Small intestine (tissue), 7 donors: Measurements from ENCODE around the gene IFT80. TPM values are rescaled to one million over a fixed set of nuclear protein-coding genes. Genes with fewer than 3 reads are reported as not detected.

Experiments used
- DNase-seq, 2 donors: peaks; one replicate each; pipeline versions ENCODE4 v3.0.0 to v3.0.0-alpha.2; 2013
- FAIRE-seq: peaks from 2 replicates; lab custom pipeline; 2012; peaks lifted over from hg19 to GRCh38; lab: Jason Lieb, UNC
- H3K27ac ChIP-seq, 3 donors: one replicate each; pipeline ENCODE4 v1.5.1; 2013; ENCODE audit warnings: low read length in 2 of 3, mild to moderate bottlenecking in 2 of 3, control low read depth in 1 of 3, inconsistent platforms in 1 of 3, low read depth in 1 of 3, moderate library complexity in 1 of 3
- H3K27me3 ChIP-seq, 3 donors: one replicate each; pipeline ENCODE4 v1.6.1; 2013; ENCODE audit warnings: low read length in 3 of 3, inconsistent platforms in 1 of 3; ENCODE audit not compliant: control insufficient read depth in 3 of 3, insufficient read depth in 3 of 3
- H3K36me3 ChIP-seq, 3 donors: one replicate each; pipeline ENCODE4 v1.6.1; 2013; ENCODE audit warnings: low read length in 3 of 3, inconsistent platforms in 1 of 3, low read depth in 1 of 3, mild to moderate bottlenecking in 1 of 3, moderate library complexity in 1 of 3; ENCODE audit not compliant: control insufficient read depth in 3 of 3, insufficient read depth in 2 of 3
- H3K4me1 ChIP-seq, 3 donors: one replicate each; pipeline ENCODE4 v1.6.1; 2013; ENCODE audit warnings: low read length in 2 of 3, inconsistent platforms in 1 of 3, low read depth in 1 of 3, mild to moderate bottlenecking in 1 of 3, moderate library complexity in 1 of 3; ENCODE audit not compliant: control insufficient read depth in 3 of 3, insufficient read depth in 2 of 3
- H3K4me3 ChIP-seq, 3 donors: one replicate each; pipeline ENCODE4 v1.5.1; 2013; ENCODE audit warnings: low read length in 3 of 3, control low read depth in 1 of 3, inconsistent platforms in 1 of 3, low read depth in 1 of 3, mild to moderate bottlenecking in 1 of 3, moderate library complexity in 1 of 3
- H3K9me3 ChIP-seq, 2 donors: one replicate each; pipeline ENCODE4 v1.6.1; 2013; ENCODE audit warnings: low read depth in 1 of 2, low read length in 1 of 2; ENCODE audit not compliant: control insufficient read depth in 2 of 2, insufficient read depth in 1 of 2
- WGBS, 3 donors: extraction: QIAGEN DNeasy Blood & Tissue Kit; methylation state at CpG; one replicate each; pipeline ENCODE4 v1.1.7; 2013; 5-methylcytosine and 5-hydroxymethylcytosine counted together
- polyA plus RNA-seq, 4 donors: library from polyadenylated mRNA; stranded (reverse) in 3 of 4; unstranded in 1 of 4; fragments of 200-250 nt in 3 of 4; fragments of 120-200 nt in 1 of 4; gene quantifications; one replicate each; pipeline versions ENCODE4 v1.2.1 to v1.2.3, GENCODE V29; 2013
- donor health status: healthy with polysubstance abuse.
- donor health status: control.
- donor health status: control.
- donor health status: Bipolar disorder and iron deficiency.
- donor health status: healthy.

IFT80 gene
- polyA plus RNA-seq, 4 donors: 3.8 to 24.1 (median 6.3) TPM

DNA sequence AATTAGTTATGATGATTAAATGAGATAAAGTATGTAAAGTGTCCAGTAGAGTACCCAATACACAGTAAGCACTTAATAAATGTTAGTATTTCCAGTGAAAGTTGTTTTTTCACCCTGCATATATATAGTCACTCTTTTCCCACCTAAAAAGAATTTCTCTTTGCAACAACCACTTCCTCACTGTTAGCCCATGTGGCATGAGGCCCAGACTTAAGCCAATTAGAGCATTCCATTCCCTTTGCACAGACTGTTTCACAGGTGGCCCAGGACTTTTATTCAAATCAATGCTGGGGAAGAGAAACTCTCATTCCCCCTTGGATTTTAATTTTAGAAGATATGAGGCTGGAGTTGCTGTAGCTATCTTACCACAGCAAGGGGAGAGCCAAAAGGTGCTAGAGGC, 3.7 kb downstream of the IFT80 start:
- no peak for DNase-seq
- Histone ChIP-seq H3K4me3 (no peak overlapping the region), H3K27ac (no peak overlapping the region), H3K4me1 (peaks cover 0 to 2% (median 0%) of the 10 kb centered on the region in 3 donors), H3K27me3 (no peaks in the 10 kb centered on the region), H3K9me3 (no peaks in the 10 kb centered on the region), H3K36me3 (no peaks in the 10 kb centered on the region)
- FAIRE-seq: no peak

DNA sequence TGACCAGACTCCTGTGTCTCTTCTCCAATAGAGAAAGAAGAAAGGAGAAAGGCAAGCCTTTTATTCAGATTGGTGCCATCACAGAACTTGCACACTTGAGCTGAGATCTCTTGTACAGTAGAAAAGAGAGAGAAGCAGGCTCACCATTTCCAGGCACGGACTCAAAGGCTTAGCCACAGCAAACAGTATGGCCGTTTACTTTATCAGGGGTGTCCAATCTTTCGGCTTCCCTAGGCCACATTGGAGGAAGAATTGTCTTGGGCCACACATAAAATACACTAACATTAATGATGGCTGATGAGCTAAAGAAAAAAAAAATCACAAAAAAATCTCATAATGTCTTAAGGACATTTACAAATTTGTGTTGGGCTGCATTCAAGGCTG, 5.0 kb downstream of the IFT80 start:
- Histone ChIP-seq H3K9me3 (no peaks in the 10 kb centered on the region), H3K4me3 (no peak overlapping the region), H3K4me1 (peaks cover 0 to 2% (median 0%) of the 10 kb centered on the region in 3 donors), H3K27ac (no peak overlapping the region), H3K36me3 (no peaks in the 10 kb centered on the region), H3K27me3 (no peaks in the 10 kb centered on the region)
- 93 to 98% (median 96%) methylated on average over 3 of the region's 3 CpGs for WGBS, 3 donors
- FAIRE-seq: no peak
- no peak for DNase-seq

DNA sequence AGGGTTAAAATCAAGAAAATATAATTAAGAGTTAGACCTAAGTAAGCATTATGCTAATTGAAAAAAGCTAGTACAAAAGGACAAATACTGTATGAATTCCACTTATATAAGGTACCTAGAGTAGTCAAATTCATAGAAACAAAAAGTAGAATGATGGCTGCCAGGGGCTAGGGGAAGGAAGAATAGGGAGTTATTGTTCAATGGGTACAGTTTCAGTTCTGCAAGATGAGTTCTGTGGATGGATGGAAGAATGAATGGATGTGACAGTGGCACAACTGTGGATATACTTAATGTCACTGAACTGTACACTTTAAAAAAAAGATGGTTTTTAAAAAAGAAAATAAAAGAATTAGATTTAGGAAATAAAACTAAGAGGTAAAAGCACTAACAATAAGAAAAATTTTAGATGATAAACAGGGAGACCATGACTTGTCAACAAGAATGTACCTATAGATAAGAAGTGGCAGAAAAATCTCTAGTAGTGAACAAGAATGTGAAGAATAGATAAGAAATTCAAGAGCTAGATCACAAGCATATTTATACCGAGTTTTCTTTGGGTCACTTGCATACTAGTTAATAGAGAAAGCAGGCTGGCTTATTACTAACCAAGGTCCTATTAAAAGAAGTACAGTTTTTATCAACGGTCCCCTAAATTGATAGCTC, 5.5 kb downstream of the IFT80 start:
- WGBS, 3 donors: 78 to 88% (median 86%) methylated on average over 2 of the region's 2 CpGs
- Histone ChIP-seq H3K4me3 (no peak overlapping the region), H3K36me3 (no peaks in the 10 kb centered on the region), H3K27me3 (no peaks in the 10 kb centered on the region), H3K4me1 (peaks cover 0 to 2% (median 0%) of the 10 kb centered on the region in 3 donors), H3K9me3 (no peaks in the 10 kb centered on the region), H3K27ac (no peak overlapping the region)
- DNase-seq: no peak
- FAIRE-seq: no peak

DNA sequence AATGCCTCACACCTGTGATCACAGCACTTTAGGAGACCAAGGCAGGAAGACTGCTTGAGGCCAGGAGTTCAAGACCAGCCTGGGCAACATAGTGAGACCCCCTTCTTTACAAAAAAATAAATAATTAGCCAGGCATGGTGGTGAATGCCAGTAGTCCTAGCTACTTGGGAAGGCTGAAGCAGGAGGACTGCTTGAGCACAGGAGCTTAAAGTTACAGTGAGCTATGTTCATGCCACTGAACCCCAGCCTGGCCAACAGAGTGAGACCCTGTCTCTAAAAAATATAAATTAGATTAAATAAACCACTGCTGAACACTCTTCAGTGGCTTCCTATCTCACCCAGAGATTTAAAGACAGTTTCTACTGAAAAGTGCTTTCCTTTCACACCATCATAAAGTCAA, 6.2 kb downstream of the IFT80 start:
- FAIRE-seq: no peak
- H3K27ac ChIP-seq: no peak overlapping the region
- no peaks in the 10 kb centered on the region for H3K27me3 ChIP-seq
- DNase-seq: no peak
- H3K4me1 ChIP-seq: peaks cover 0 to 2% (median 0%) of the 10 kb centered on the region in 3 donors
- H3K36me3 ChIP-seq: no peaks in the 10 kb centered on the region
- no peak overlapping the region for H3K4me3 ChIP-seq
- no peaks in the 10 kb centered on the region for H3K9me3 ChIP-seq

DNA sequence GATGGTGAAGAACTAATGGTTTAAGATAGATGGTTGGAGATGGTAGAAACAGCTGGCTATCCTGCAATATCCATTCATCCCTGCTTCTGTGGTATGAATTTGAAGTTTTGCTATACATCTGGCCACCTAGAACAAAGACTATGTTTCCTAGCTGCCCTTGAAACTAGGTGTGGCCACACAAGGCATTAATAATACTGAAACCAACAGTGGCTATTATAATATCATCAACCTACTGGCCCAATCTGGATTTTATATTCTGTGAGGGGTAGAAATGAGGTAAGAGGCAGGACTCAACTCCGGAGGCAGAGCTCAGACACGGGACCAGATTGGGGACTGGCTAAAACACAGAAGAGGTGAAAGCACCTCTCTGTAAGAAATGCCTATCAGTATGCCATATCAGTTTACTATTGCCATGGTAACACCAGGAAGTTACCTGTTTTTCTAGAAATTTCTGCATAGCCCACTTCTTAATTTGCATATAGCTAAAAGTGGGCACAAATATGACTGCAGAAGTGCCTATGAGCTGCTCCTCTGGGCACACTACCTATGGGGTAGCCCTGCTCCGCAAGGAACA, 8.4 kb downstream of the IFT80 start:
- H3K9me3 ChIP-seq: no peaks in the 10 kb centered on the region
- H3K4me3 ChIP-seq: no peak overlapping the region
- peaks cover 0 to 2% (median 0%) of the 10 kb centered on the region in 3 donors for H3K4me1 ChIP-seq
- WGBS, 3 donors: 73 to 94% (median 86%) methylated on average over 3 of the region's 3 CpGs
- no peaks in the 10 kb centered on the region for H3K36me3 ChIP-seq
- DNase-seq (no peak), FAIRE-seq (no peak)
- H3K27ac ChIP-seq: no peak overlapping the region
- no peaks in the 10 kb centered on the region for H3K27me3 ChIP-seq

DNA sequence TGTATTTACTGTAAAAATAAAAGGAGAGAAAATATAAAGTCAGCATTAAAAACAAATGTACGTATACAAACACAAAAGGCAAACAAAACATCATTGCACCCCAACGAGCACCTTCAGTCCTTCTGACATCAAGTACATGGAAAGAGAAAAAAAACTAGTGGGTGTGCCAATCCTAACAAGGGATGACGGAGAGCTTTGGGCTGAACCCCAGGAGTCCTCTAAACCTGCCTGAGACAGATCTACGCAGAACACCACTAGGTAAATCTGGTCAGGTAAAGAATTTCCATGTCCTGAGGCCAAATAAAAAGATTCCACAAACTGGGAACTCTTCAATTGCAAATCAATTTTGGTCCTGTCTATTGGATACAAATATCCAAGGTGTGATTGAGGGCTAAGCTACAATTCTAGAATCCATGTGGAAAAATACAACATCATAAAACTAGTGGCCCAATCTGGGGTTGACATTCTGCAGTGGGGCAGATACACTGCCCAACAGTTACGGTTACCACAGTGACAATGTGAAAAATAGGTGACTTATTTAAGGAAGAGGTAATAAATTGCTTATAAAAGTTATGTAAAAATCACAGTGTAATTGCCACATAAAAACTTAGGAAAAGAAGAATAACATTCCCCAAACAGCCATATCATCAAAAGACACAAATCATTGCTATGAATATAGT, 14.2 kb downstream of the IFT80 start:
- 90 to 94% (median 92%) methylated on average over 5 of the region's 5 CpGs for WGBS, 3 donors
- Histone ChIP-seq H3K4me1 (no peaks in the 10 kb centered on the region), H3K27me3 (no peaks in the 10 kb centered on the region), H3K36me3 (peaks cover 0 to 3% (median 0%) of the 10 kb centered on the region in 3 donors), H3K27ac (no peak overlapping the region), H3K9me3 (no peaks in the 10 kb centered on the region), H3K4me3 (no peak overlapping the region)
- DNase-seq (no peak), FAIRE-seq (no peak)

DNA sequence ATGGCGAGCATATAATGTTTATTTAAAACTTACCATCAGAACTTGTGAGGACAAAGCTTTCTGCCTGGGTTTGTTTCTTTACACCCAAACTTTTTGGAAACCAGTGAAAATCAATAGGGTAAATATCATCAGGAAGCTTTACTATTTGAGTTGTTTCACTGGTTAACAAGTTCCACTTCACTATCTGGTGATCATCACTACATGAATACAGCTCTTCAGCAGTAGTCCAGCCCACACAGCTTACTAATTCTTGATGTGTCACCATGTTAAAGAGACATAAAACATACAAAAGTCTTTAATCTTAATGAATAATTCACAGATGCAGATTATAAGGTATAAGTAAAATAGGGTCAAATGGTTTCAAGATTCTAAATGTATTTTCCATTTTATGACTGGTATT, 17.6 kb downstream of the IFT80 start:
- Histone ChIP-seq H3K9me3 (no peaks in the 10 kb centered on the region), H3K27ac (no peak overlapping the region), H3K4me1 (no peaks in the 10 kb centered on the region), H3K27me3 (no peaks in the 10 kb centered on the region), H3K36me3 (peaks cover 0 to 5% (median 0%) of the 10 kb centered on the region in 3 donors), H3K4me3 (no peak overlapping the region)
- WGBS, 3 donors: 96 to 100% (median 97%) methylated on average over 1 of the region's 1 CpG
- FAIRE-seq (no peak), DNase-seq (no peak)

DNA sequence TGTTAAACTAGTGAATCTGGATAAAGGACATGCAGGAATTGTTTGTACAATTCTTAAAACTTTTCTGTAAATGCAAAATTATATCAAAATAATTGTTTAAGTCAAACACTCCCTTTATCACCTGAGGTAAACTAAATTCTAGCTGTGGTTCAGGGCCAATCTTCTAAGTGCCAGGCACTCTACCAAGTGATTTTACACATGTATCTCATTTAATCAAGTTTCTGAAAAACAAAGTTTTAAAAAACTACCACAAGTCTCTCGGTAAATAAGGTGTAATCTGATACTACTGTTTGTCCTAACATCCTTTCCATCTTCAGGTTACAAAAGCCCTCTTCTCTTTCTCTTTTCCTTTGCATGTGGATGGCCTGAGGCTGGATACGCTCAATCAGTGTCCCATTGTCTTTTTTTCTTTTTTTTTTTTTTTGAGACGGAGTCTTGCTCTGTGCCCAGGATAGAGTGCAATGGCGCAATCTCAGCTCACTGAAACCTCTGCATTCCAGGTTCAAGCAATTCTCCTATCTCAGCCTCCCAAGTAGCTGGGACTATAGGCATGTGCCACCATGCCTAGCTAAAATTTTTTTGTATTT, 19.3 kb downstream of the IFT80 start:
- Histone ChIP-seq H3K4me3 (no peak overlapping the region), H3K36me3 (peaks cover 0 to 5% (median 0%) of the 10 kb centered on the region in 3 donors), H3K27ac (no peak overlapping the region), H3K4me1 (no peaks in the 10 kb centered on the region), H3K27me3 (no peaks in the 10 kb centered on the region), H3K9me3 (no peaks in the 10 kb centered on the region)
- no peak for FAIRE-seq
- WGBS, 3 donors: 94 to 100% (median 97%) methylated on average over 4 of the region's 4 CpGs
- no peak for DNase-seq
